ENCODE results near the gene FOXS1.
"Not testable (repeated sequence)": the region's sequence is repeated elsewhere in the genome, so short reads cannot be mapped to it uniquely, and the experiment has no call there.

The FOXS1 gene

GRCh38 chr20:31817461-31817860 lies 27.9 kb downstream of the FOXS1 start:
- TF ChIP-seq CTCF (IDR thresholded peaks at IDR 0.05; ENCODE audit: low read length, missing control alignments), result no peak
- DNase-seq (ENCODE audit: low read depth), result no peak
- H3K4me3 ChIP-seq (replicated peaks; ENCODE audit: low read depth, low read length), result no peak overlapping the region

GRCh38 chr20:31816221-31816620 lies 29.2 kb downstream of the FOXS1 start:
- no peak overlapping the region for H3K4me3 ChIP-seq (replicated peaks; ENCODE audit: low read depth, low read length)
- DNase-seq (ENCODE audit: low read depth), result no peak
- TF ChIP-seq CTCF (IDR thresholded peaks at IDR 0.05; ENCODE audit: low read length, missing control alignments), result no peak

- DNase-seq (ENCODE audit: low read depth), result peak; percentile 47
- no peak for TF ChIP-seq CTCF (IDR thresholded peaks at IDR 0.05; ENCODE audit: low read length, missing control alignments)
- no peak overlapping the region for H3K4me3 ChIP-seq (replicated peaks; ENCODE audit: low read depth, low read length)
These were observed 29.8 kb downstream of the FOXS1 start for GRCh38 chr20:31815408-31816188.

GRCh38 chr20:31814142-31814541 lies 31.3 kb downstream of the FOXS1 start:
- not testable (repeated sequence) for H3K4me3 ChIP-seq (replicated peaks; ENCODE audit: low read depth, low read length)

GRCh38 chr20:31813611-31814010 lies 31.8 kb downstream of the FOXS1 start:
- H3K4me3 ChIP-seq (replicated peaks; ENCODE audit: low read depth, low read length), result no peak overlapping the region
- no peak for TF ChIP-seq CTCF (IDR thresholded peaks at IDR 0.05; ENCODE audit: low read length, missing control alignments)
- no peak for DNase-seq (ENCODE audit: low read depth)

More at GRCh38 chr20:31814142-31814541, 31.3 kb downstream of the FOXS1 start:
- not testable (repeated sequence) for DNase-seq (ENCODE audit: low read depth)

GRCh38 chr20:31811796-31812728 lies 33.3 kb downstream of the FOXS1 start:
- H3K4me3 ChIP-seq (replicated peaks; ENCODE audit: low read depth, low read length), result no peak overlapping the region
- no peak for TF ChIP-seq CTCF (IDR thresholded peaks at IDR 0.05; ENCODE audit: low read length, missing control alignments)
- DNase-seq (ENCODE audit: low read depth), result peak; percentile 84

- H3K4me3 ChIP-seq (replicated peaks; ENCODE audit: low read depth, low read length), result no peak overlapping the region
- no peak for TF ChIP-seq CTCF (IDR thresholded peaks at IDR 0.05; ENCODE audit: low read length, missing control alignments)
- DNase-seq (ENCODE audit: low read depth), result no peak
These were observed 34.2 kb downstream of the FOXS1 start for GRCh38 chr20:31811198-31811597.

All from fibroblast of pulmonary artery (primary cell).